Caki2 (cell line): ENCODE measurements around the gene ANKRD40CL. TPM values are rescaled to one million over a fixed set of nuclear protein-coding genes. Genes with fewer than 3 reads are reported as not detected.

Experiments used
- DNase-seq: peaks from one replicate; pipeline ENCODE4 v3.0.0-alpha.2; 2015; ENCODE audit warnings: low read depth
- in situ Hi-C: cut with HindIII; loops from 2 replicates; pipeline ENCODE4 v1.10.0; 2016; ENCODE audit warnings: low sequenced_read_pairs, low pct_unique_long_range_greater_than_20kb, mixed read lengths
- total RNA-seq: library from RNA; depleted of rRNA; stranded (reverse); fragments of >200 nt; shearing (Covaris generic); gene quantifications from 2 replicates; pipeline ENCODE4 v1.2.3, GENCODE V29; 2014; ENCODE audit warnings: low replicate concordance

ANKRD40CL gene
- total RNA-seq, 1 experiment from 2014 or later: not detected

- no peak for DNase-seq
- in situ Hi-C loops: no loop called here
Observed at GRCh38 chr17:50767030-50767429, 288 bp downstream of the ANKRD40CL start.

GRCh38 chr17:50766222-50767023 lies 895 bp downstream of the ANKRD40CL start:
- no peak for DNase-seq

GRCh38 chr17:50765454-50766221 lies 1.7 kb downstream of the ANKRD40CL start:
- in situ Hi-C loops: no loop called here
- DNase-seq: no peak

More at GRCh38 chr17:50766222-50767023, 895 bp downstream of the ANKRD40CL start:
- in situ Hi-C loops: no loop called here

GRCh38 chr17:50764734-50765149 lies 2.6 kb downstream of the ANKRD40CL start:
- in situ Hi-C loops: no loop called here
- no peak for DNase-seq

- DNase-seq: no peak
- in situ Hi-C loops: no loop called here
Observed at GRCh38 chr17:50763716-50764475, 3.4 kb downstream of the ANKRD40CL start.

- no peak for DNase-seq
- in situ Hi-C loops: no loop called here
Observed at GRCh38 chr17:50762177-50762576, 5.1 kb downstream of the ANKRD40CL start.

- DNase-seq: no peak
- in situ Hi-C loops: no loop called here
Observed at GRCh38 chr17:50758989-50759544, 8.3 kb downstream of the ANKRD40CL start.

GRCh38 chr17:50758524-50758923 lies 8.8 kb downstream of the ANKRD40CL start:
- in situ Hi-C loops: no loop called here
- no peak for DNase-seq

- DNase-seq: no peak
- in situ Hi-C loops: no loop called here
Observed at GRCh38 chr17:50754521-50754920, 12.8 kb downstream of the ANKRD40CL start.

- in situ Hi-C loops: no loop called here
Observed at GRCh38 chr17:50749245-50749644, 18.1 kb downstream of the ANKRD40CL start.

GRCh38 chr17:50745631-50746030 lies 21.7 kb downstream of the ANKRD40CL start:
- no peak for DNase-seq
- in situ Hi-C loops: no loop called here

More at GRCh38 chr17:50749245-50749644, 18.1 kb downstream of the ANKRD40CL start:
- no peak for DNase-seq

- in situ Hi-C loops: no loop called here
- DNase-seq: no peak
Observed at GRCh38 chr17:50739098-50739497, 28.2 kb downstream of the ANKRD40CL start.

- DNase-seq: no peak
- in situ Hi-C loops: no loop called here
Observed at GRCh38 chr17:50737118-50737698, 30.1 kb downstream of the ANKRD40CL start.

GRCh38 chr17:50735287-50735686 lies 32.0 kb downstream of the ANKRD40CL start:
- in situ Hi-C loops: no loop called here
- DNase-seq: no peak

GRCh38 chr17:50731575-50732460 lies 35.5 kb downstream of the ANKRD40CL start:
- DNase-seq: no peak
- in situ Hi-C loops: no loop called here

- no peak for DNase-seq
- in situ Hi-C loops: no loop called here
Observed at GRCh38 chr17:50728881-50729765, 38.2 kb downstream of the ANKRD40CL start.
